Thyroid gland (tissue), 4 donors: ENCODE results near the gene ENOX2.

Experiments used
- CTCF ChIP-seq, 6 experiments: fragments of 200-600 bp in 3 of 6; fragments of 450-650 bp in 3 of 6; sonication (generic) in 3 of 6; IDR thresholded peaks; one replicate each; pipeline ENCODE4 v1.5.1; 2016 to 2019; ENCODE audit warnings: antibody characterized with exemption in 6 of 6, mild to moderate bottlenecking in 2 of 6, inconsistent platforms in 1 of 6, moderate library complexity in 1 of 6
- POLR2A ChIP-seq, 2 donors: fragments of 450-650 bp; IDR thresholded peaks; one replicate each; pipeline ENCODE4 v1.6.1; 2017; ENCODE audit warnings: antibody characterized with exemption in 2 of 2, mild to moderate bottlenecking in 2 of 2, moderate library complexity in 1 of 2

- TF ChIP-seq CTCF (IDR thresholded peaks at IDR 0.05) (no peak), POLR2A (IDR thresholded peaks at IDR 0.05) (no peak)
Measured at GRCh38 chrX:130700629-130701028, 202.4 kb downstream of the ENOX2 start.
